ENCODE results near the gene SIM1.

- TF ChIP-seq EZH2 (IDR thresholded peaks at IDR 0.05; ENCODE audit: borderline replicate concordance) (no peak), EZH2phosphoT487 (IDR thresholded peaks at IDR 0.05; ENCODE audit: low read depth, severe bottlenecking, unreplicated experiment) (no peak)
Observed at GRCh38 chr6:100512203-100512862, 47.6 kb upstream of the SIM1 start.

Measured in hepatocyte (in vitro differentiated cells).